Heart left ventricle (tissue), 13 donors: ENCODE results near the gene LCMT2.

Source experiments
- POLR2A ChIP-seq, 2 donors: fragments of 450-650 bp; IDR thresholded peaks; one replicate each; pipeline ENCODE4 v1.6.1; 2017; ENCODE audit warnings: antibody characterized with exemption in 2 of 2, mild to moderate bottlenecking in 2 of 2, moderate library complexity in 2 of 2
- TF ChIP-seq, protein P1 (sequence below), 12 donors: fragments of 200-600 bp; sonication (generic) in 4 of 12; IDR thresholded peaks; one replicate each; pipeline versions ENCODE4 v1.5.0 to v1.8.0; 2018 to 2022; ENCODE audit warnings: antibody characterized with exemption in 12 of 12, mild to moderate bottlenecking in 5 of 12
- donor health status: ischemic (EF 13 %, LVEDD 7.1; RV severe dilation, severe dysfunction).
- donor health status: DM: no; HTN: yes; CAD: no.
- donor health status: DM: no; HTN: no; CAD: no.
- donor health status: ischemic (EF 25% LVEDD 6.9; RV normal size, moderate dysfunction).
- donor health status: ischemic (EF 25% LVEDD 5.7; RV mildly dilated, moderate dysfunction).
- donor health status: ischemic (EF 35%, LVEDD 5.7; RV mildly dilated, moderate dysfunction).
- donor health status: nonischemic (EF 11% LVEDD 7.7; RV severe dilation, severe dysfunction).
- donor health status: DM: yes; HTN: yes; CAD: no.
- donor health status: PGD.
- donor health status: ischemic (EF 29% LVEDD 5.4; RV normal size, mild dysfunction).
- donor health status: nonischemic (EF 23%, LVEDD 6.1; RV moderate dilation, normal function).

DNA sequence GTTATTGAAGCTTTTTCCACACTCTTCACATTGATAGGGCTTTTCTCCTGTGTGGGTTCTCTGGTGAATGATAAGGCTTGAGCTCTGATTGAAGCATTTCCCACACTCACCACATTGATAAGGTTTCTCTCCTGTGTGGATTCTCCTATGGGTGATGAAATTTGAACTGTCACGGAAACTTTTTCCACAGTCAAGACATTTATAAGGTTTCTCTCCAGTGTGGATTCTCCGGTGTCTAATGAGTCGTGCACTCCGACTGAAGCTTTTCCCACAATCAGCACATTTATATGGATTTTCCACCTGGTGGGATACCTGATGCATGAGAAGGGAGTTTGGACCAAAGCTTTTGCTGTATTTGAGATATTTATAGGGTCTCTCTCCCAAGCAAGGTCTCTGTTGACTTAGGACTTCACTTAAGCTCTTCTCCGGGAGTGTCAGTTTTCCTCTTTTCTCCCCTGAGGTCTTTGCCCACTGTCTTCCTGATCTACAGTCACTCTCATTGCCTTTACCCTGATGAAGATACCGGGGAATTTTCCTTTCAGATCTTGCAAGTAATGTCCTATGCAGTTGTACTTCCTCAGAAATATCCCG is 31.0 kb upstream of the LCMT2 start:
- TF ChIP-seq, protein P1, sequence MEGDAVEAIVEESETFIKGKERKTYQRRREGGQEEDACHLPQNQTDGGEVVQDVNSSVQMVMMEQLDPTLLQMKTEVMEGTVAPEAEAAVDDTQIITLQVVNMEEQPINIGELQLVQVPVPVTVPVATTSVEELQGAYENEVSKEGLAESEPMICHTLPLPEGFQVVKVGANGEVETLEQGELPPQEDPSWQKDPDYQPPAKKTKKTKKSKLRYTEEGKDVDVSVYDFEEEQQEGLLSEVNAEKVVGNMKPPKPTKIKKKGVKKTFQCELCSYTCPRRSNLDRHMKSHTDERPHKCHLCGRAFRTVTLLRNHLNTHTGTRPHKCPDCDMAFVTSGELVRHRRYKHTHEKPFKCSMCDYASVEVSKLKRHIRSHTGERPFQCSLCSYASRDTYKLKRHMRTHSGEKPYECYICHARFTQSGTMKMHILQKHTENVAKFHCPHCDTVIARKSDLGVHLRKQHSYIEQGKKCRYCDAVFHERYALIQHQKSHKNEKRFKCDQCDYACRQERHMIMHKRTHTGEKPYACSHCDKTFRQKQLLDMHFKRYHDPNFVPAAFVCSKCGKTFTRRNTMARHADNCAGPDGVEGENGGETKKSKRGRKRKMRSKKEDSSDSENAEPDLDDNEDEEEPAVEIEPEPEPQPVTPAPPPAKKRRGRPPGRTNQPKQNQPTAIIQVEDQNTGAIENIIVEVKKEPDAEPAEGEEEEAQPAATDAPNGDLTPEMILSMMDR (IDR thresholded peaks at IDR 0.05): no peak
- TF ChIP-seq POLR2A (IDR thresholded peaks at IDR 0.05): no peak
